Upper lobe of right lung (tissue), 1 donor: ENCODE results near the gene FADS1. TPM values are rescaled to one million over a fixed set of nuclear protein-coding genes. Genes with fewer than 3 reads are reported as not detected.

ENCODE experiments used
- ATAC-seq: fragments of 200-7000 bp; cut with Tn5 transposase; one replicate; pipeline ENCODE4 v1.9.1; 2020; ENCODE audit warnings: mild to moderate bottlenecking, moderate library complexity
- DNase-seq: peaks from one replicate; pipeline ENCODE4 v3.0.0-alpha.2; 2020
- H3K27ac ChIP-seq: fragments of 200-600 bp; one replicate; pipeline ENCODE4 v1.8.0; 2022
- H3K27me3 ChIP-seq: fragments of 200-600 bp; one replicate; pipeline ENCODE4 v1.8.0; 2022; ENCODE audit warnings: mild to moderate bottlenecking
- H3K36me3 ChIP-seq: fragments of 200-600 bp; one replicate; pipeline ENCODE4 v1.8.0; 2022
- H3K4me1 ChIP-seq: fragments of 200-600 bp; one replicate; pipeline ENCODE4 v1.8.0; 2022
- H3K4me3 ChIP-seq: fragments of 200-600 bp; one replicate; pipeline ENCODE4 v1.8.0; 2022; ENCODE audit warnings: mild to moderate bottlenecking
- H3K9me3 ChIP-seq: fragments of 200-600 bp; one replicate; pipeline ENCODE4 v1.8.0; 2022
- CTCF ChIP-seq: fragments of 200-600 bp; IDR thresholded peaks from one replicate; pipeline ENCODE4 v1.8.0; 2022; ENCODE audit warnings: antibody characterized with exemption
- intact Hi-C: fragments of 100-400 bp; cut with DNase I; formaldehyde crosslinking; loops from one replicate; pipeline ENCODE4 v1.11.0; 2022
- total RNA-seq: library from RNA; stranded (reverse); fragmentation: NEBNext Ultra II Directional; extraction: Animal tissue kit (Norgen Biotek cat#: 25700); gene quantifications from one replicate; pipeline ENCODE4 v1.2.1, GENCODE V29; 2021
- donor health status: DM: no; HTN: yes; CAD: no; lungs with severe emphysema.

The FADS1 gene
- total RNA-seq, 1 donor from 2014 or later: 68.0 TPM

GRCh38 chr11:61837411-61838005 is 20.7 kb upstream of the FADS1 start:
- Histone ChIP-seq H3K9me3 (no peaks in the 10 kb centered on the region), H3K36me3 (peaks cover 20% of the 10 kb centered on the region), H3K4me1 (peaks cover 9% of the 10 kb centered on the region), H3K27ac (no peak overlapping the region), H3K27me3 (no peaks in the 10 kb centered on the region), H3K4me3 (no peak overlapping the region)
- DNase-seq: no peak
- intact Hi-C loops: no loop called here
- TF ChIP-seq CTCF: no peak
- ATAC-seq: no peak

GRCh38 chr11:61836193-61836592 is 19.4 kb upstream of the FADS1 start:
- ATAC-seq (no peak), DNase-seq (no peak)
- H3K9me3 ChIP-seq: no peaks in the 10 kb centered on the region
- no peak overlapping the region for H3K27ac ChIP-seq
- no peak for TF ChIP-seq CTCF
- intact Hi-C loops: no loop called here
- peaks cover 14% of the 10 kb centered on the region for H3K4me1 ChIP-seq
- no peaks in the 10 kb centered on the region for H3K27me3 ChIP-seq
- H3K4me3 ChIP-seq: no peak overlapping the region
- H3K36me3 ChIP-seq: peaks cover 14% of the 10 kb centered on the region

- Histone ChIP-seq H3K27me3 (no peaks in the 10 kb centered on the region), H3K9me3 (no peaks in the 10 kb centered on the region), H3K36me3 (no peaks in the 10 kb centered on the region), H3K4me1 (peaks cover 22% of the 10 kb centered on the region), H3K27ac (peak overlapping the region; percentile 68), H3K4me3 (no peak overlapping the region)
- TF ChIP-seq CTCF: no peak
- DNase-seq (no peak), ATAC-seq (peak; percentile 77)
- intact Hi-C loops: no loop called here
These were observed 17.7 kb upstream of the FADS1 start for GRCh38 chr11:61834278-61835048.

- DNase-seq: no peak
- ATAC-seq: no peak
- no peaks in the 10 kb centered on the region for H3K27me3 ChIP-seq
- intact Hi-C loops: no loop called here
- no peak for TF ChIP-seq CTCF
- no peak overlapping the region for H3K4me3 ChIP-seq
- H3K36me3 ChIP-seq: no peaks in the 10 kb centered on the region
- no peaks in the 10 kb centered on the region for H3K9me3 ChIP-seq
- H3K4me1 ChIP-seq: peaks cover 27% of the 10 kb centered on the region
- peak overlapping the region; percentile 68 for H3K27ac ChIP-seq
These were observed 17.1 kb upstream of the FADS1 start for GRCh38 chr11:61833926-61834277.

GRCh38 chr11:61833471-61833870 is 16.7 kb upstream of the FADS1 start:
- DNase-seq (no peak), ATAC-seq (no peak)
- Histone ChIP-seq H3K27me3 (no peaks in the 10 kb centered on the region), H3K36me3 (no peaks in the 10 kb centered on the region), H3K27ac (no peak overlapping the region), H3K4me3 (no peak overlapping the region), H3K4me1 (peaks cover 28% of the 10 kb centered on the region), H3K9me3 (no peaks in the 10 kb centered on the region)
- TF ChIP-seq CTCF: no peak
- intact Hi-C loops: no loop called here
